ENCODE measurements around the gene HOXB13.

The HOXB13 gene

DNA sequence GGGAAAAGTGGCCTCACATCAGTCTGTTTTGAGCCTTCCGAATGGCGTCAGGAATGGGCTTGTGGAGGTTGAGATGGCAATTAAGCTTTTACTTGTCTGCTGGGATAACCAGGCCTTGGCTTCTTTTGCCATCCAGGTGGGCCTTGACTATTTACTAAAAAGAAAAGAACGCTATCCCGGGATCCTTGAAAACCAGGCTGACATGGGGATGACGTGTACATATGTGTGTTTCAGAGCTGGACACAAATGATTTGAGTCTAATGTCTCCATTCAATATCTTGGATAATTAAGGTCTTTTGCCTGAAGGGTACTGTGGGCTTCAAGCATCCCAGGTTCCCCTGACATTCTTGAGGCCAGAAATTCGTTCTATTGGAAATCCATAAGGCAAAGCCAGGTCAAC lies 32.6 kb upstream of the HOXB13 start:
- TF ChIP-seq, protein P1, sequence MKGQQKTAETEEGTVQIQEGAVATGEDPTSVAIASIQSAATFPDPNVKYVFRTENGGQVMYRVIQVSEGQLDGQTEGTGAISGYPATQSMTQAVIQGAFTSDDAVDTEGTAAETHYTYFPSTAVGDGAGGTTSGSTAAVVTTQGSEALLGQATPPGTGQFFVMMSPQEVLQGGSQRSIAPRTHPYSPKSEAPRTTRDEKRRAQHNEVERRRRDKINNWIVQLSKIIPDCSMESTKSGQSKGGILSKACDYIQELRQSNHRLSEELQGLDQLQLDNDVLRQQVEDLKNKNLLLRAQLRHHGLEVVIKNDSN (IDR thresholded peaks at IDR 0.05), result no peak
- TF ChIP-seq ZBTB7A (IDR thresholded peaks at IDR 0.05; ENCODE audit: low read depth), result no peak
- TF ChIP-seq CEBPB (IDR thresholded peaks at IDR 0.05), result no peak
- TF ChIP-seq EP300 (IDR thresholded peaks at IDR 0.05; ENCODE audit: borderline replicate concordance), result no peak
- TF ChIP-seq, protein P2, sequence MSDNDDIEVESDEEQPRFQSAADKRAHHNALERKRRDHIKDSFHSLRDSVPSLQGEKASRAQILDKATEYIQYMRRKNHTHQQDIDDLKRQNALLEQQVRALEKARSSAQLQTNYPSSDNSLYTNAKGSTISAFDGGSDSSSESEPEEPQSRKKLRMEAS (IDR thresholded peaks at IDR 0.05), result no peak
- no peak for TF ChIP-seq CREB1 (IDR thresholded peaks at IDR 0.05; ENCODE audit: low read depth)
- no peak for TF ChIP-seq TCF12 (IDR thresholded peaks at IDR 0.05; ENCODE audit: low read depth)
- no peak for TF ChIP-seq EGR1 (IDR thresholded peaks at IDR 0.05)
- TF ChIP-seq, protein P3, sequence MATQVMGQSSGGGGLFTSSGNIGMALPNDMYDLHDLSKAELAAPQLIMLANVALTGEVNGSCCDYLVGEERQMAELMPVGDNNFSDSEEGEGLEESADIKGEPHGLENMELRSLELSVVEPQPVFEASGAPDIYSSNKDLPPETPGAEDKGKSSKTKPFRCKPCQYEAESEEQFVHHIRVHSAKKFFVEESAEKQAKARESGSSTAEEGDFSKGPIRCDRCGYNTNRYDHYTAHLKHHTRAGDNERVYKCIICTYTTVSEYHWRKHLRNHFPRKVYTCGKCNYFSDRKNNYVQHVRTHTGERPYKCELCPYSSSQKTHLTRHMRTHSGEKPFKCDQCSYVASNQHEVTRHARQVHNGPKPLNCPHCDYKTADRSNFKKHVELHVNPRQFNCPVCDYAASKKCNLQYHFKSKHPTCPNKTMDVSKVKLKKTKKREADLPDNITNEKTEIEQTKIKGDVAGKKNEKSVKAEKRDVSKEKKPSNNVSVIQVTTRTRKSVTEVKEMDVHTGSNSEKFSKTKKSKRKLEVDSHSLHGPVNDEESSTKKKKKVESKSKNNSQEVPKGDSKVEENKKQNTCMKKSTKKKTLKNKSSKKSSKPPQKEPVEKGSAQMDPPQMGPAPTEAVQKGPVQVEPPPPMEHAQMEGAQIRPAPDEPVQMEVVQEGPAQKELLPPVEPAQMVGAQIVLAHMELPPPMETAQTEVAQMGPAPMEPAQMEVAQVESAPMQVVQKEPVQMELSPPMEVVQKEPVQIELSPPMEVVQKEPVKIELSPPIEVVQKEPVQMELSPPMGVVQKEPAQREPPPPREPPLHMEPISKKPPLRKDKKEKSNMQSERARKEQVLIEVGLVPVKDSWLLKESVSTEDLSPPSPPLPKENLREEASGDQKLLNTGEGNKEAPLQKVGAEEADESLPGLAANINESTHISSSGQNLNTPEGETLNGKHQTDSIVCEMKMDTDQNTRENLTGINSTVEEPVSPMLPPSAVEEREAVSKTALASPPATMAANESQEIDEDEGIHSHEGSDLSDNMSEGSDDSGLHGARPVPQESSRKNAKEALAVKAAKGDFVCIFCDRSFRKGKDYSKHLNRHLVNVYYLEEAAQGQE (IDR thresholded peaks at IDR 0.05; ENCODE audit: low read depth), result no peak
- no peak for TF ChIP-seq FOXM1 (IDR thresholded peaks at IDR 0.05; ENCODE audit: borderline replicate concordance, low read depth)
- TF ChIP-seq RAD21 (IDR thresholded peaks at IDR 0.05; ENCODE audit: low read depth), result no peak
- no peak for TF ChIP-seq TEAD4 (IDR thresholded peaks at IDR 0.05)
- no peak for TF ChIP-seq YY1 (IDR thresholded peaks at IDR 0.05; ENCODE audit: low read depth)
- TF ChIP-seq TAF1 (IDR thresholded peaks at IDR 0.05; ENCODE audit: low read depth), result no peak
- no peak for TF ChIP-seq NFIC (IDR thresholded peaks at IDR 0.05)

DNA sequence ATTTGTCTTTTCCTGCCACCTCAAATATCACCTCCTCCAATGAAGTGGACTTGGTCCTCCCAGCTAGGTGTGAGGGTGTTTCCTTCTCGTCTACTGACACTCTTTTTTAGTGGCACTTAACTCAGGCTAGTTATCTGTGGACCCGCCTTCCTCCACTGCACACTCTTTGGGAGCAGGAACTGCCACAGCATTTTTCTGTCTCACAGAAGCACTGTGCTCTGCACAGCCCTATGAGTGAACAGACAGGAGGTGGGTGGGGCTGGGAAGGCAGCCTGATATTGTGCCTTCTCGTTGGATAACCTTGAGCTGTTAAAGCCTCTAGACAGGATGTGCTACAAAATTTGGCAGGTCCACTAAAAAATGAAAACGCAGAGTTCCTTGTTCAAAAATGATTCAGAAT lies 31.9 kb upstream of the HOXB13 start:
- TF ChIP-seq NFIC (IDR thresholded peaks at IDR 0.05), result no peak
- no peak for TF ChIP-seq RAD21 (IDR thresholded peaks at IDR 0.05; ENCODE audit: low read depth)
- no peak for TF ChIP-seq TAF1 (IDR thresholded peaks at IDR 0.05; ENCODE audit: low read depth)
- TF ChIP-seq EGR1 (IDR thresholded peaks at IDR 0.05), result no peak
- TF ChIP-seq TEAD4 (IDR thresholded peaks at IDR 0.05), result no peak
- no peak for TF ChIP-seq CREB1 (IDR thresholded peaks at IDR 0.05; ENCODE audit: low read depth)
- no peak for TF ChIP-seq EP300 (IDR thresholded peaks at IDR 0.05; ENCODE audit: borderline replicate concordance)
- TF ChIP-seq YY1 (IDR thresholded peaks at IDR 0.05; ENCODE audit: low read depth), result no peak
- no peak for TF ChIP-seq FOXM1 (IDR thresholded peaks at IDR 0.05; ENCODE audit: borderline replicate concordance, low read depth)
- TF ChIP-seq, protein P1 (IDR thresholded peaks at IDR 0.05), result no peak
- TF ChIP-seq, protein P2 (IDR thresholded peaks at IDR 0.05), result no peak
- TF ChIP-seq TCF12 (IDR thresholded peaks at IDR 0.05; ENCODE audit: low read depth), result no peak
- TF ChIP-seq, protein P3 (IDR thresholded peaks at IDR 0.05; ENCODE audit: low read depth), result no peak
- TF ChIP-seq ZBTB7A (IDR thresholded peaks at IDR 0.05; ENCODE audit: low read depth), result no peak
- TF ChIP-seq CEBPB (IDR thresholded peaks at IDR 0.05), result no peak

DNA sequence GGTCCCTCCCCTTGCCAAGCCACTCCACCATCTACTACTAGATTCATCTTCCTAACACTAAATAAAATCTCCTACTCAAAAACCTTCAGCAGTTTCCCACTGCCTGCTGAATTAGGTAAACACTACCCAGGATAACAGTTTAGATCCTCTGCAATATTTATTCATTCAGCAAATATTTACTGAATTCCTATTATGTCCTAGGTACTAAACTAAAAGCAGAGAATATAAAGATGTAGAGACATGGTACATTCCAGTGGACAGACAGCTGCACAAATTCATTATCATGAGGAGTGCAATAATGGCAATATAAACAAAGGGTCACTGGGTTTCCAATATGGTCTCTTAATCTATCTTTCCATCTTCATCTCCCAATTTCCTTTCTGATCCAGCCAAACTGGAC lies 30.7 kb upstream of the HOXB13 start:
- TF ChIP-seq CREB1 (IDR thresholded peaks at IDR 0.05; ENCODE audit: low read depth), result no peak
- TF ChIP-seq RAD21 (IDR thresholded peaks at IDR 0.05; ENCODE audit: low read depth), result no peak
- TF ChIP-seq ZBTB7A (IDR thresholded peaks at IDR 0.05; ENCODE audit: low read depth), result no peak
- no peak for TF ChIP-seq NFIC (IDR thresholded peaks at IDR 0.05)
- no peak for TF ChIP-seq CEBPB (IDR thresholded peaks at IDR 0.05)

DNA sequence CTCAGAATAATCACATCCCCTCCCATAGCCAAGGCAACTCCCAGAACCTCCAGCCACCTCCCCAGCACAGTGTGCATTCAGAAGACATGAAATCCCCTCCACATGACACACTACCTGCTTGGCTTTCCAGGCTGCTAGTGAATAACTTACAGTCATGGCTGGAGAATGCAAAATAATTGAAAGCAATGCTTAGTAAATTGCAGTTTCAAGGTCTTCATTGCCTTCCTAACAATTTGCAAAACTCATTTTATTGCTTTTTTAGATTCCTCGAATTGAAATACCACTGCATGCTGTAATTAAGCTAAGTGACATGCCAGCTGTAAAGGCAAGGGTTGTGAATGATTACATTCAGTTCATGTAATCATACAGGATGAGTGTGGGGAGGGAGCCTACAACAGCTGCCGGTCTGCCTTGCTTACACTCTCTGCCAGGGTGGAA lies 29.0 kb upstream of the HOXB13 start:
- TF ChIP-seq, protein P2 (IDR thresholded peaks at IDR 0.05), result no peak
- TF ChIP-seq NFIC (IDR thresholded peaks at IDR 0.05), result no peak
- TF ChIP-seq RAD21 (IDR thresholded peaks at IDR 0.05; ENCODE audit: low read depth), result no peak
- TF ChIP-seq, protein P3 (IDR thresholded peaks at IDR 0.05; ENCODE audit: low read depth), result no peak
- TF ChIP-seq YY1 (IDR thresholded peaks at IDR 0.05; ENCODE audit: low read depth), result no peak
- TF ChIP-seq TCF12 (IDR thresholded peaks at IDR 0.05; ENCODE audit: low read depth), result no peak
- no peak for TF ChIP-seq CREB1 (IDR thresholded peaks at IDR 0.05; ENCODE audit: low read depth)
- TF ChIP-seq TEAD4 (IDR thresholded peaks at IDR 0.05), result no peak
- TF ChIP-seq, protein P1 (IDR thresholded peaks at IDR 0.05), result no peak
- TF ChIP-seq FOXM1 (IDR thresholded peaks at IDR 0.05; ENCODE audit: borderline replicate concordance, low read depth), result no peak
